ENCODE results near the gene FGL2. TPM values are rescaled to one million over a fixed set of nuclear protein-coding genes. Genes with fewer than 3 reads are reported as not detected.
"Not testable (repeated sequence)": the region's sequence is repeated elsewhere in the genome, so short reads cannot be mapped to it uniquely, and the experiment has no call there.

FGL2 gene
- total RNA-seq, 2 experiments from 2014 or later = 1.6 TPM

DNA sequence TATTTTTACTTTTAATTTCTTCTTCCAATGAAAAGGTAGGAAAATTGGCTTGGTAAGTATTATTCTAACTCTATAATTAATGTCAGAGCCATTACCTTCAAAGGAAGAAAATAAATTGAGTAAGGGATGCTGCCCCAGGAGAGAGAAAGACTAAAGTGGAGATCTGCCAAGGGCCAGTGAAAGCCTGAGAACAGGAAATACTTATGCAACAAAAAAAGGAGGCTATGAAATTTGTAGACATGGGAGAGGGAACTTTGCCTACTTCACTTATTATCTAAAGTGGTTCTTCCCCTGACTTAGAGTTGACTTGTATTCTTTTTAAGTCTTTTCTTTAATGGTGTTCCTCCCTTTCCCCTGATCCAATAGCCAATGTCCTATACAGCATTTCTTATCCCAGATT lies 47.4 kb downstream of the FGL2 start:
- DNase-seq; CTCF ChIA-PET; H3K9me3 Mint-ChIP-seq (ENCODE audit: insufficient read depth); H3K27me3 Mint-ChIP-seq (ENCODE audit: low read depth); H3K36me3 Mint-ChIP-seq (ENCODE audit: low read depth); ATAC-seq; POLR2A ChIA-PET; H3K4me3 Mint-ChIP-seq; H3K27ac Mint-ChIP-seq: not testable (repeated sequence)
- H3K4me1 Mint-ChIP-seq (ENCODE audit: low read depth) = peaks cover 11% of the 10 kb centered on the region

Other genes starting within 250 kb of the FGL2 start
- gene SPDYE17, start 167.5 kb downstream of the FGL2 start, total RNA-seq = not detected
- under 1 TPM; 0.68 to 0.99 TPM for gene SPDYE18, start 137.3 kb downstream of the FGL2 start, total RNA-seq
- 10 to 100 TPM; 10.7 to 12.9 TPM for gene CCDC146, start 77.2 kb downstream of the FGL2 start, total RNA-seq
- 1 to 10 TPM; 2.2 to 3.9 TPM for gene GSAP, start 216.5 kb upstream of the FGL2 start, total RNA-seq

Measured in activated CD8-positive, alpha-beta T cell treated with anti-CD3 and anti-CD28 coated beads, Interleukin-2, amount 10 ng/mL, durations not matched to agents 7 days and 5 days (primary cell).